HCT116 (cell line): Measurements from ENCODE around the gene ADPRHL1. TPM values are rescaled to one million over a fixed set of nuclear protein-coding genes. Genes with fewer than 3 reads are reported as not detected.

ENCODE experiments used
- ATAC-seq: fragments of 200-7000 bp; cut with Tn5 transposase; 2 replicates; pipeline ENCODE4 v1.9.1; 2020; ENCODE audit warnings: mild to moderate bottlenecking, moderate library complexity
- BruUV-seq: library from RNA; stranded (reverse); fragments of 400-500 nt; replicated peaks from 2 replicates; lab custom pipeline; 2021; lab: Mats Ljungman, UMichigan
- CTCF ChIA-PET: fragments of 300-600 bp; sonication (Branson Sonifier 250); formaldehyde crosslinking; loops from one replicate; lab custom pipeline; 2021; ENCODE audit warnings: antibody characterized with exemption; lab: Charles Lee
- POLR2A ChIA-PET: fragments of 300-600, 350-600 bp; sonication (Branson Sonifier 250); formaldehyde crosslinking; loops from one replicate; lab custom pipeline; 2021; ENCODE audit warnings: antibody characterized with exemption; lab: Charles Lee
- RAD21 ChIA-PET, 2 experiments: fragments of 300-600 bp; sonication (Branson Sonifier 250); formaldehyde crosslinking; loops; one replicate each; lab custom pipeline; 2023; ENCODE audit warnings: low total read pairs in 2 of 2; ENCODE audit not compliant: uncharacterized antibody in 2 of 2, unreplicated experiment in 2 of 2, low non-redundant PET in 1 of 2; lab: Charles Lee
- DNase-seq: peaks from one replicate; pipeline ENCODE4 v3.0.0-alpha.2; 2010; ENCODE audit warnings: low read depth, low spot score
- H2AFZ ChIP-seq: fragments of 200-600 bp; shearing (Covaris generic), sonication (generic); 2 replicates; pipeline ENCODE4 v1.6.1; 2017; ENCODE audit warnings: low read depth, mixed run types, mixed read lengths, antibody characterized with exemption, low read length; ENCODE audit not compliant: poor library complexity, severe bottlenecking
- H3K27ac ChIP-seq: 2 replicates; pipeline ENCODE4 v1.5.1; 2012; ENCODE audit warnings: low read depth, low read length
- H3K27me3 ChIP-seq: fragments of 200-600 bp; sonication (generic); 2 replicates; pipeline ENCODE4 v1.6.1; 2016; ENCODE audit warnings: mixed run types, low read length, mixed read lengths; ENCODE audit not compliant: insufficient read depth
- H3K36me3 ChIP-seq, 2 experiments: fragments of 200-500 bp in 1 of 2; fragments of 200-600 bp in 1 of 2; sonication (Bioruptor generic) in 1 of 2; sonication (generic) in 1 of 2; 2 replicates each; pipeline versions ENCODE4 v1.5.1 to v1.6.1; 2014 to 2016; ENCODE audit warnings: low read length in 2 of 2, inconsistent platforms in 1 of 2, mixed read lengths in 1 of 2, mixed run types in 1 of 2; ENCODE audit not compliant: insufficient read depth in 2 of 2, control insufficient read depth in 1 of 2
- H3K4me1 ChIP-seq, 2 experiments: fragments of 200-600 bp in 1 of 2; sonication (generic) in 1 of 2; 2 replicates each; pipeline versions ENCODE4 v1.5.1 to v1.6.1; 2012 to 2017; ENCODE audit warnings: low read length in 2 of 2, inconsistent platforms in 1 of 2, mild to moderate bottlenecking in 1 of 2, mixed read lengths in 1 of 2, mixed run types in 1 of 2, moderate library complexity in 1 of 2; ENCODE audit not compliant: insufficient read depth in 2 of 2, control insufficient read depth in 1 of 2
- H3K4me2 ChIP-seq: fragments of 200-600 bp; sonication (generic); 2 replicates; pipeline ENCODE4 v1.6.1; 2017; ENCODE audit warnings: mixed run types, low read length, mixed read lengths
- H3K4me3 ChIP-seq, 2 experiments: fragments of 200-600 bp in 1 of 2; sonication (generic) in 1 of 2; replicated peaks in 1 of 2; 2 replicates each; pipeline ENCODE4 v1.5.1; 2011 to 2016; ENCODE audit warnings: low read length in 2 of 2, control low read depth in 1 of 2, low read depth in 1 of 2, mild to moderate bottlenecking in 1 of 2, mixed read lengths in 1 of 2, mixed run types in 1 of 2
- H3K79me2 ChIP-seq: fragments of 200-600 bp; sonication (generic); 2 replicates; pipeline ENCODE4 v1.6.1; 2017; ENCODE audit warnings: mild to moderate bottlenecking, mixed run types, low read length, moderate library complexity, mixed read lengths; ENCODE audit not compliant: insufficient read depth
- H3K9ac ChIP-seq: fragments of 200-600 bp; sonication (generic); 2 replicates; pipeline ENCODE4 v1.6.1; 2016; ENCODE audit warnings: low read length, mixed read lengths
- H3K9me2 ChIP-seq: fragments of 200-600 bp; sonication (generic), shearing (Covaris generic); 2 replicates; pipeline ENCODE4 v1.6.1; 2017; ENCODE audit warnings: mixed run types, mild to moderate bottlenecking, moderate library complexity; ENCODE audit not compliant: insufficient read depth
- H3K9me3 ChIP-seq, 2 experiments: fragments of 200-500 bp in 1 of 2; fragments of 200-600 bp in 1 of 2; sonication (Bioruptor generic) in 1 of 2; sonication (generic) in 1 of 2; 2 replicates each; pipeline ENCODE4 v1.6.1; 2014 to 2017; ENCODE audit warnings: low read length in 2 of 2, mixed read lengths in 2 of 2, inconsistent platforms in 1 of 2, low read depth in 1 of 2, mild to moderate bottlenecking in 1 of 2, mixed run types in 1 of 2, moderate library complexity in 1 of 2; ENCODE audit not compliant: control insufficient read depth in 1 of 2, insufficient read depth in 1 of 2
- H4K20me1 ChIP-seq: fragments of 200-600 bp; sonication (generic), shearing (Covaris generic); 2 replicates; pipeline ENCODE4 v1.6.1; 2017; ENCODE audit warnings: mixed run types, mild to moderate bottlenecking, moderate library complexity; ENCODE audit not compliant: insufficient read depth
- CBX3 ChIP-seq: IDR thresholded peaks from 2 replicates; pipeline ENCODE4 v1.6.1; 2012; ENCODE audit warnings: low read depth
- CEBPB ChIP-seq: IDR thresholded peaks from 2 replicates; pipeline ENCODE4 v1.6.1; 2012; ENCODE audit warnings: low read depth
- CTCF ChIP-seq, 3 experiments: fragments of 200-600 bp in 1 of 3; sonication (generic) in 1 of 3; IDR thresholded peaks in 2 of 3; conservative IDR thresholded peaks in 1 of 3; 2 replicates each; pipeline ENCODE4 v1.5.1; 2012 to 2017; ENCODE audit warnings: low read depth in 2 of 3, low read length in 2 of 3, antibody characterized with exemption in 1 of 3, borderline replicate concordance in 1 of 3, control low read depth in 1 of 3, mild to moderate bottlenecking in 1 of 3, mixed read lengths in 1 of 3, mixed run types in 1 of 3, moderate library complexity in 1 of 3; ENCODE audit not compliant: insufficient read depth in 1 of 3
- EGR1 ChIP-seq: IDR thresholded peaks from 2 replicates; pipeline ENCODE4 v1.6.1; 2012; ENCODE audit warnings: low read depth
- ELF1 ChIP-seq: IDR thresholded peaks from 2 replicates; pipeline ENCODE4 v1.6.1; 2012; ENCODE audit warnings: low read depth, borderline replicate concordance
- EZH2 ChIP-seq: fragments of 200-600 bp; sonication (generic); IDR thresholded peaks from 2 replicates; pipeline ENCODE4 v1.6.1; 2017; ENCODE audit warnings: antibody characterized with exemption, mixed run types
- EZH2phosphoT487 ChIP-seq: fragments of 200-600 bp; IDR thresholded peaks from 2 replicates; pipeline ENCODE4 v1.6.1; 2018; ENCODE audit warnings: antibody characterized with exemption, borderline replicate concordance
- FOSL1 ChIP-seq: IDR thresholded peaks from 2 replicates; pipeline ENCODE4 v1.6.1; 2012; ENCODE audit warnings: low read depth
- JUND ChIP-seq: IDR thresholded peaks from 2 replicates; pipeline ENCODE4 v1.6.1; 2012
- POLR2A ChIP-seq: IDR thresholded peaks from 2 replicates; pipeline ENCODE4 v1.7.0; 2011; ENCODE audit warnings: borderline replicate concordance; ENCODE audit not compliant: insufficient read depth, insufficient read length; ENCODE audit errors: extremely low read depth
- POLR2AphosphoS5 ChIP-seq: IDR thresholded peaks from 2 replicates; pipeline ENCODE4 v1.6.1; 2011; ENCODE audit warnings: mild to moderate bottlenecking, low read depth, low read length, moderate library complexity
- RAD21 ChIP-seq: IDR thresholded peaks from 2 replicates; pipeline ENCODE4 v1.6.1; 2012; ENCODE audit warnings: low read depth, mild to moderate bottlenecking
- SIN3A ChIP-seq: IDR thresholded peaks from 2 replicates; pipeline ENCODE4 v1.6.1; 2012; ENCODE audit warnings: low read depth
- SP1 ChIP-seq: IDR thresholded peaks from 2 replicates; pipeline ENCODE4 v1.6.1; 2012; ENCODE audit warnings: low read depth
- SRF ChIP-seq: IDR thresholded peaks from 2 replicates; pipeline ENCODE4 v1.6.1; 2012; ENCODE audit warnings: low read depth
- TCF7L2 ChIP-seq: IDR thresholded peaks from 2 replicates; pipeline ENCODE4 v1.7.0; 2011; ENCODE audit warnings: borderline replicate concordance, inconsistent platforms; ENCODE audit not compliant: insufficient read depth, insufficient read length; ENCODE audit errors: extremely low read depth
- YY1 ChIP-seq: IDR thresholded peaks from 2 replicates; pipeline ENCODE4 v1.6.1; 2011; ENCODE audit warnings: low read length, low read depth, moderate library complexity, mild to moderate bottlenecking; ENCODE audit not compliant: insufficient replicate concordance; ENCODE audit errors: extremely low read depth
- ZNF274 ChIP-seq: fragments of 200-500 bp; sonication (Bioruptor generic); IDR thresholded peaks from 2 replicates; pipeline ENCODE4 v1.6.1; 2014; ENCODE audit warnings: mild to moderate bottlenecking, low read depth, low read length, inconsistent platforms
- intact Hi-C: fragments of 100-400 bp; cut with micrococcal nuclease; formaldehyde crosslinking; loops from 2 replicates; pipeline ENCODE4 v1.10.0; 2022
- total RNA-seq: library from RNA; stranded (reverse); gene quantifications from one replicate; pipeline ENCODE4 v1.2.1, GENCODE V29; 2021; ENCODE audit not compliant: unreplicated experiment
- TF ChIP-seq, protein P1 (sequence below): IDR thresholded peaks from 2 replicates; pipeline ENCODE4 v1.6.1; 2012
- TF ChIP-seq, protein P2 (sequence below): IDR thresholded peaks from 2 replicates; pipeline ENCODE4 v1.6.1; 2012

ADPRHL1 gene
- total RNA-seq, 1 experiment from 2014 or later: 12.6 TPM

DNA sequence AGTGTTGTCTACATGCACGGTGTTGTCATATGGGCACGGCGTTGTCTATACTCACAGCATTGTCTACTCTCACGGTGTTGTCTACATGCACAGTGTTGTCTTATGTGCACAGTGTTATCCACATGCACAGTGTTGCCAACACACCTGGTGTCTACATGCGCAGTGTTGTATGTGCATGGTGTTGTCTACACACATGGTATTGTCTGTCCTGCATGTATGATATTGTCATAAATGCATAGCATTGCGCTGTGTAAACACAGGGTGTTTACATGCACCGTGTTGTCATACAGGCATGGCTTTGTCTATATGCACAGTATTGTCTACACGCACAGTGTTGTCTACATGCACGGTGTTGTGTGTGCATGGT, 6.8 kb downstream of the ADPRHL1 start:
- POLR2A ChIA-PET: no interaction called here
- RAD21 ChIA-PET: no interaction called here
- H3K27ac ChIP-seq: no peak overlapping the region
- peaks cover 6 to 7% of the 10 kb centered on the region in 2 experiments; a peak in 1 of 4 replicates for H3K9me3 ChIP-seq
- no peaks in the 10 kb centered on the region for H4K20me1 ChIP-seq
- no peak overlapping the region for H3K4me2 ChIP-seq
- BruUV-seq: no TSS peak
- H3K79me2 ChIP-seq: peaks cover 10% of the 10 kb centered on the region
- DNase-seq (no peak), ATAC-seq (no peak)
- peaks cover 9 to 24% of the 10 kb centered on the region in 2 experiments for H3K4me1 ChIP-seq
- CTCF ChIA-PET: no interaction called here
- H3K9me2 ChIP-seq: no peaks in the 10 kb centered on the region
- intact Hi-C loops: no loop called here
- H3K36me3 ChIP-seq: no peaks in the 10 kb centered on the region
- H3K27me3 ChIP-seq: no peaks in the 10 kb centered on the region
- H2AFZ ChIP-seq: no peak overlapping the region
- TF ChIP-seq SIN3A: no peak
- TF ChIP-seq, protein P1, sequence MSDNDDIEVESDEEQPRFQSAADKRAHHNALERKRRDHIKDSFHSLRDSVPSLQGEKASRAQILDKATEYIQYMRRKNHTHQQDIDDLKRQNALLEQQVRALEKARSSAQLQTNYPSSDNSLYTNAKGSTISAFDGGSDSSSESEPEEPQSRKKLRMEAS: no peak
- TF ChIP-seq POLR2A: no peak
- no peak for TF ChIP-seq CEBPB
- TF ChIP-seq SRF: no peak
- TF ChIP-seq CBX3: no peak
- TF ChIP-seq ZNF274: no peak
- no peak overlapping the region for H3K9ac ChIP-seq
- H3K4me3 ChIP-seq: no peak overlapping the region

DNA sequence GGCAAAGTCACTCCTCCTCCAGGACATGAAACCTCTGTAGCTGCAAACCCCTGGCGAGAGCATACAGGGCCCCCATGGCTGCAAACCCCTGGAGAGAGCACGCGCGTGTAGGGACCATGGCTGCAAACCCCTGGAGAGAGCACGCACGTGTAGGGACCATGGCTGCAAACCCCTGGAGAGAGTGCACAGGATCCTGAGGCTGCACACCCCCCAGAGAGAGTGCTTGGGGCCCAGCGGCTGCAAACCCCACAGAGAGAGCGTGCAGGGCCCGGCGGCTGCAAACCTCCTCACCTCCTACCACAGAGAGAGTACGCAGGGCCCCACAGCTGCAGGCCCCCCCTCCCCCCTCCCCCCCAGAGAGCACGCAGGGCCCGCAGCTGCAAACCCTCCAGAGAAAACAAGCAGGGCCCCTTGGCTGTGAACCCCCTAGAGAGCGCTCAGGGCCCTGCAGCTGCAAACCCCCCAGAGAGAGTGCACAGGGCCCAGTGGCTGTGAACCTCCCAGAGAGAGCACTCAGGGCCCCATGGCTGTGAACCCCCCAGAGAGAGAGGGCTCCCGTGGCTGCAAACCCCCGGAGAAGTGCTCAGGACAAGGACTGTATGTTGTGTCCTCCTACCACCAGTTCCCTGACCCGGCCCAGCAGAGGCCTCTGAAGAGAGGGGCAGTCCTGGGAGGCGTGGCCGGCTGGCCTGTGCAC, 7.3 kb downstream of the ADPRHL1 start:
- Histone ChIP-seq H4K20me1 (no peaks in the 10 kb centered on the region), H2AFZ (no peak overlapping the region), H3K9ac (no peak overlapping the region), H3K27ac (no peak overlapping the region), H3K36me3 (no peaks in the 10 kb centered on the region), H3K27me3 (no peaks in the 10 kb centered on the region), H3K4me3 (no peak overlapping the region), H3K4me1 (peaks cover 9 to 24% of the 10 kb centered on the region in 2 experiments), H3K9me3 (peaks cover 6 to 7% of the 10 kb centered on the region in 2 experiments; a peak in 1 of 4 replicates), H3K79me2 (peaks cover 10% of the 10 kb centered on the region), H3K9me2 (no peaks in the 10 kb centered on the region), H3K4me2 (no peak overlapping the region)
- intact Hi-C loops: no loop called here
- BruUV-seq: no TSS peak
- ChIA-PET RAD21 (no interaction called here), POLR2A (no interaction called here), CTCF (no interaction called here)
- no peak for ATAC-seq
- TF ChIP-seq EGR1: no peak
- no peak for TF ChIP-seq ELF1
- no peak for TF ChIP-seq EZH2
- no peak for TF ChIP-seq RAD21
- TF ChIP-seq TCF7L2: no peak
- TF ChIP-seq SRF: no peak
- TF ChIP-seq CEBPB: no peak
- TF ChIP-seq FOSL1: no peak
- no peak for TF ChIP-seq ZNF274
- no peak for TF ChIP-seq POLR2AphosphoS5
- no peak for TF ChIP-seq YY1
- no peak for TF ChIP-seq CTCF (IDR thresholded peaks at IDR 0.05 in 2 of 3, conservative IDR thresholded peaks at IDR 0.05 in 1 of 3; ENCODE audit: borderline replicate concordance in 1 of 3, insufficient read depth in 1 of 3, low read depth in 2 of 3, low read length in 2 of 3)
- TF ChIP-seq, protein P1: no peak
- TF ChIP-seq JUND: no peak
- TF ChIP-seq, protein P2, sequence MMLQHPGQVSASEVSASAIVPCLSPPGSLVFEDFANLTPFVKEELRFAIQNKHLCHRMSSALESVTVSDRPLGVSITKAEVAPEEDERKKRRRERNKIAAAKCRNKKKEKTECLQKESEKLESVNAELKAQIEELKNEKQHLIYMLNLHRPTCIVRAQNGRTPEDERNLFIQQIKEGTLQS: no peak
- no peak for TF ChIP-seq EZH2phosphoT487
- no peak for TF ChIP-seq SP1
- DNase-seq: no peak
